Measurements from ENCODE around the gene DTNB.

The DTNB gene

DNA sequence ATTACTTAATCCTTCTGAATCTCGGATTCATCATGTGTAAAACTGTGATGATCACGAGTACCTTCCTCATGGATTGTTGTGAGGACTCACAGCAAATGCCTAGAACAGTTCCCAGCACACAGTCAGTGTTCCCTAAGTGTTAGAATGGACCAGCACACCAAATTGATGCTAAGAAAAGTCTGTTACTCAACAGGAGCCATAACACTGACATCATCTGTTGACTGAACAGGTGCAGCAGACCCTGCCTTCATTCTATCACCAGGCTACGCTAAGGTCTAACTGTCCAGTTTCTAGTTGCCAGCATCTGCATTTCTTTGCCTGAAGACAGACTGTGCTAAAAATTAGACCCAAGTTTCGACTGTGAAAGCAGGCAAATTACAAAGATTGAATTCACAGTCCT, 18.6 kb downstream of the DTNB start:
- H3K4me3 ChIP-seq (replicated peaks; ENCODE audit: low read depth, low read length): no peak overlapping the region
- DNase-seq (ENCODE audit: low read depth): no peak
- TF ChIP-seq, protein P1, sequence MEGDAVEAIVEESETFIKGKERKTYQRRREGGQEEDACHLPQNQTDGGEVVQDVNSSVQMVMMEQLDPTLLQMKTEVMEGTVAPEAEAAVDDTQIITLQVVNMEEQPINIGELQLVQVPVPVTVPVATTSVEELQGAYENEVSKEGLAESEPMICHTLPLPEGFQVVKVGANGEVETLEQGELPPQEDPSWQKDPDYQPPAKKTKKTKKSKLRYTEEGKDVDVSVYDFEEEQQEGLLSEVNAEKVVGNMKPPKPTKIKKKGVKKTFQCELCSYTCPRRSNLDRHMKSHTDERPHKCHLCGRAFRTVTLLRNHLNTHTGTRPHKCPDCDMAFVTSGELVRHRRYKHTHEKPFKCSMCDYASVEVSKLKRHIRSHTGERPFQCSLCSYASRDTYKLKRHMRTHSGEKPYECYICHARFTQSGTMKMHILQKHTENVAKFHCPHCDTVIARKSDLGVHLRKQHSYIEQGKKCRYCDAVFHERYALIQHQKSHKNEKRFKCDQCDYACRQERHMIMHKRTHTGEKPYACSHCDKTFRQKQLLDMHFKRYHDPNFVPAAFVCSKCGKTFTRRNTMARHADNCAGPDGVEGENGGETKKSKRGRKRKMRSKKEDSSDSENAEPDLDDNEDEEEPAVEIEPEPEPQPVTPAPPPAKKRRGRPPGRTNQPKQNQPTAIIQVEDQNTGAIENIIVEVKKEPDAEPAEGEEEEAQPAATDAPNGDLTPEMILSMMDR (IDR thresholded peaks at IDR 0.05; ENCODE audit: low read length, missing control alignments): no peak

DNA sequence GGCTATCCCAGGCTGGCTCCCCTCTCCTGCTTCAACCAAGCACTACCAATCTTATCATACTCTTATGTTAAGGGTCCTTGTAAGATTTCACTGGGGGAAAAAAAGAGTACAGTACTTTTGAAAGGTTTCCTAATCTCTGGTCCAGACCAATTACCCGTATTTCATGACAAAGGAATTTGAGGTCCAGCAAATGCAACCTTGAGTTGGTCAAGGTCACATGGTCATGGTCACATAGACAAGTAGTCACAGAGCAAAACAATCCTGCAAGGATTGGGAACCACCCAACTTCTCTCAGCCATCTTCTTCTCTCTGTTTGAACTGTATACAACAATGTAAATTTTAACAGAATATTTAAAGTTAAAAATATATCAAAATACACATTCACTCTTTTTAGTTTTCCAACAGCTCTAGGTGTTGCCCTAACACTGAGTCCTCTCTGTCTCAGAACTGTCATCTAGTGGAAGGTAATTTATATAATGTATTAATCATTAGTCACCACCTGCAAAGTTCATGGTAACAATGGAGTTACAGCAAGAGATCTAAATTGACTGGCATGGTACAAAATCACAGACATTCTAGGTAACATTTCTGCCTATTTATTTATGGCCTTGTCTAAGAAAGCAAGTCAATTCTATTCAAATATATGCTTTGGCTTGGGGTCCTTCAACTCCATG, 21.5 kb downstream of the DTNB start:
- H3K4me3 ChIP-seq (replicated peaks; ENCODE audit: low read depth, low read length): no peak overlapping the region
- peak; percentile 6 for DNase-seq (ENCODE audit: low read depth)
- TF ChIP-seq, protein P1 (IDR thresholded peaks at IDR 0.05; ENCODE audit: low read length, missing control alignments): no peak

DNA sequence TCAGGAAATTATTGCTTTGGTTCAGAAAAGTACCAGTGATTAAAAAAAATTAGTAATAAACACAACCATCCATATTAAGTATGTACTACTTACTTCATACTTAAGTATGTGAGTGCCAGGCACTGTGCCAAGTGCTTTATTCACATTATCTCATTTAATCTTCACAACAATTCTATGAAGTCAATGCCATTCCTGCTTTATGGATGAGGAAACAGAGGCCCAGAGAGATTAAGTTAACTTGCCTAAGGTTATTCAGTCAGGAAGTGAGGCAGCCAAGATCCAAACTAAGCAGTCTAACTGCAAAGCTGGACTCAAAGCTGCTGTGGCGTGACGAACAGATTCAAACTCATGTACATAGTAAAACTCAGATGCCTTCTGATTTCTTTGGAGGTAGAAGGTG, 22.3 kb downstream of the DTNB start:
- TF ChIP-seq, protein P1 (IDR thresholded peaks at IDR 0.05; ENCODE audit: low read length, missing control alignments): no peak
- no peak overlapping the region for H3K4me3 ChIP-seq (replicated peaks; ENCODE audit: low read depth, low read length)
- DNase-seq (ENCODE audit: low read depth): peak; percentile 89

DNA sequence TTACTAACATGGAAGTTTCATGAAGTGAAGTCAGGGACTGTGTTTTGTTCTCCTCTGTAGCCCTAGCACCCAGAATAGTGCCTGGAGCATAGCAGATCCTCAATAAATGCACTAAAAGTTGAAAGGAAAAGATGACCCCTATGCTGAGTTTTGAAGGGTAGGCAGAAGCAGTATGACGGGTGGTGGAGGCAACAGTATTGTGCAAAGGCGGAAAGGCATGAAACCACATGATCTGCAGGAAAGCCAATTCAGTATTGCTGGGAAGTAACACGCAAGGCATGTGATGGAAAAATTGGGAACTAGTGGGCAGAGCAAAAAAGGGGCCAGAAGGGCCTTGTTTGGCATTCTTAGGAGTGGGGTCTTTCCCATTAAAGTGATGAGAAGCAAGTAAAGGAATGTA, 23.1 kb downstream of the DTNB start:
- no peak overlapping the region for H3K4me3 ChIP-seq (replicated peaks; ENCODE audit: low read depth, low read length)
- DNase-seq (ENCODE audit: low read depth): no peak
- TF ChIP-seq, protein P1 (IDR thresholded peaks at IDR 0.05; ENCODE audit: low read length, missing control alignments): no peak

DNA sequence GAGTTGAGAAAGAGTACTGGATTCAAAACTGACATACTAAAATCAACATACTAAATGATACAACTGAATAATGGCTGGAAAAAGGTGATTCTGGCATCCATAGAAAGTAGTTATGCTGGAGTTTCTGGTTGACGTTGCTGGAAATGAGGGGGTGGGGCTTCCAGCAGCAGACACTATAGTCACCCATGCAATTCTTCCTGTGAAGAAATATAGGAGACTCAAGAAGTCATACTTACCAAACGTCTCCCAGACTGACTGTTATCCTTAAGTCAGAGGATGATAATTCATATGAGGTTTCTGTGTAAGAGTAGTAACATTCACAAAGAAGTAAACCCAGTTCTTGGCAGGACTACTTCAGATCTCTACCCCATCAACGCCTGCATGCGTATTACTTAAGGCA, 23.6 kb downstream of the DTNB start:
- no peak for DNase-seq (ENCODE audit: low read depth)
- TF ChIP-seq, protein P1 (IDR thresholded peaks at IDR 0.05; ENCODE audit: low read length, missing control alignments): no peak
- H3K4me3 ChIP-seq (replicated peaks; ENCODE audit: low read depth, low read length): no peak overlapping the region

DNA sequence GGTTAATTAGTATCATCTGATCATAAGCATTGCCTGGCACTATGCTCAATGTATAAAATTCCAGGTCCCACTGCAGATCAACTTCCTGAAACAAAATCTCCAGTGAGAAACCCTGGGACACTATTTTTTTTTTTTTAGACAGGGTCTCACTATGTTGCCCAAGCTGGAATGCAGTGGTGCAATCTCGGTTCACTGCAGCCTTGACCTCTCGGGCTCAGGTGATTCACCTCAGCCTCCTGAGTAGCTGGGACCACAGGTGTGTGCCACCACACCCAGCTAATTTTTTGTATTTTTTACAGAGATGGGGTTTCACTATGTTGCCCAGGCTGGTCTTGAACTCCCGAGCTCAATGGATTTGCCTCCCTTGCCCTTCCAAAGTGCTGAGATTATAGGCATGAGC, 31.1 kb downstream of the DTNB start:
- no peak overlapping the region for H3K4me3 ChIP-seq (replicated peaks; ENCODE audit: low read depth, low read length)
- TF ChIP-seq, protein P1 (IDR thresholded peaks at IDR 0.05; ENCODE audit: low read length, missing control alignments): no peak
- no peak for DNase-seq (ENCODE audit: low read depth)

DNA sequence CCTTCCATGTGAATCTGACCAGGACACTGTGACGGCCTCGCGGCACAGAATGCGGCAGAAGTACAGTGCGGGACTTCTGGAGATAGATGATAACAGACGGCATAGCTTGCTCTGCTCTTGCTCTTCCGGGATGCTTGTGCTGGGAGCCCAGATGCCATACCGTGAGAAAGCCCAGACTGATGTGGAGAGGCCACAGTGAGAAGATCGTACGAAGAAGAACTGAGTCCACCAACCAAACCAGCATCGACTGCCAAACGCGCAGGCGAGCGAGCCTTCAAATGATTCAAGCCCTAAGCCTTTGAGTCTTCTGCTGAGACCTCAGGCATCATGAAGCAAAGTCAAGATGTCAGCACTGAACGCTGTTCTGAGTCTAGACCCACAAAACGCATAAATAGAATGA, 33.7 kb downstream of the DTNB start:
- no peak overlapping the region for H3K4me3 ChIP-seq (replicated peaks; ENCODE audit: low read depth, low read length)
- TF ChIP-seq, protein P1 (IDR thresholded peaks at IDR 0.05; ENCODE audit: low read length, missing control alignments): no peak

More for the DNA sequence above, 33.7 kb downstream of the DTNB start:
- DNase-seq (ENCODE audit: low read depth): no peak

Data from fibroblast of pulmonary artery (primary cell).